Activated CD8-positive, alpha-beta T cell treated with anti-CD3 and anti-CD28 coated beads for 36 hours (primary cell): ENCODE results near the gene JMJD1C. TPM values are rescaled to one million over a fixed set of nuclear protein-coding genes. Genes with fewer than 3 reads are reported as not detected.

Experiments
- ATAC-seq: fragments of 200-7000 bp; cut with Tn5 transposase; one replicate; pipeline ENCODE4 v1.10.0; 2021; ENCODE audit warnings: mild to moderate bottlenecking, moderate library complexity
- CTCF ChIA-PET: fragments of 350-600 bp; sonication (Branson Sonifier 250); formaldehyde crosslinking; loops from one replicate; lab custom pipeline; 2021; ENCODE audit warnings: antibody characterized with exemption; lab: Charles Lee
- POLR2A ChIA-PET: fragments of 350-600 bp; sonication (Branson Sonifier 250); formaldehyde crosslinking; loops from one replicate; lab custom pipeline; 2021; ENCODE audit warnings: antibody characterized with exemption; lab: Charles Lee
- DNase-seq: peaks from one replicate; pipeline ENCODE4 v3.0.0-alpha.2; 2020
- H3K27ac Mint-ChIP-seq: one replicate; pipeline ENCODE4 v1.8.0; 2021; ENCODE audit warnings: mild to moderate bottlenecking, mixed read lengths
- H3K27me3 Mint-ChIP-seq: one replicate; pipeline ENCODE4 v1.8.0; 2021; ENCODE audit warnings: mixed read lengths
- H3K36me3 Mint-ChIP-seq: one replicate; pipeline ENCODE4 v1.8.0; 2021; ENCODE audit warnings: low read depth, mixed read lengths
- H3K4me1 Mint-ChIP-seq: one replicate; pipeline ENCODE4 v1.8.0; 2021; ENCODE audit warnings: low read depth, mixed read lengths
- H3K4me3 Mint-ChIP-seq: one replicate; pipeline ENCODE4 v1.8.0; 2021; ENCODE audit warnings: mild to moderate bottlenecking, moderate library complexity, mixed read lengths
- H3K9me3 Mint-ChIP-seq: one replicate; pipeline ENCODE4 v1.8.0; 2021; ENCODE audit warnings: mixed read lengths
- intact Hi-C: fragments of 100-400 bp; cut with micrococcal nuclease; formaldehyde crosslinking; loops from one replicate; pipeline ENCODE4 v1.10.0; 2022
- total RNA-seq, 2 experiments: library from RNA; stranded (reverse); gene quantifications; one replicate each; pipeline ENCODE4 v1.2.3, GENCODE V29; 2021
- TF ChIP-seq, protein P1 (sequence below): fragments of 200-600 bp; IDR thresholded peaks from one replicate; pipeline ENCODE4 v1.8.0; 2022; ENCODE audit warnings: antibody characterized with exemption, mild to moderate bottlenecking

The JMJD1C gene
- total RNA-seq, 2 experiments from 2014 or later = 45.2 to 48.1 TPM

DNA sequence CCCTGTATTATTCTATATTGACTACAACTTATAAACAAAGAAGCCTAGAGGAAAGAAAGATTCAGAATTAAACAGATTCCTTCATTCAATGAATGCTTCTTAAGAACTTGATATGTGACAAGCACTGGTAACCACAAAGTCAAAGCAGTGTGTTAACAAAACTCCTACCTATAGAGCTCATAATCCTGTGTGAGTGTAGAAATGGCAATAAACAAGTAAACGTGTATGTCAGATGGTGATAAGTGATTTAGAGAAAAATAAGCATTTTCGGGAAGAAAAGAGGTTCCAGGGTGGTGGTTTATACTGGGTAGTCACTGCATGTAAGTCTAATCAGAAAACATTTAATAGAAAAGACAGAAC is 141.3 kb downstream of the JMJD1C start:
- DNase-seq (no peak), ATAC-seq (no peak)
- no peaks in the 10 kb centered on the region for H3K9me3 Mint-ChIP-seq
- H3K4me1 Mint-ChIP-seq = peaks cover 9% of the 10 kb centered on the region
- no peaks in the 10 kb centered on the region for H3K27me3 Mint-ChIP-seq
- no peak overlapping the region for H3K4me3 Mint-ChIP-seq
- H3K27ac Mint-ChIP-seq = no peak overlapping the region
- TF ChIP-seq, protein P1, sequence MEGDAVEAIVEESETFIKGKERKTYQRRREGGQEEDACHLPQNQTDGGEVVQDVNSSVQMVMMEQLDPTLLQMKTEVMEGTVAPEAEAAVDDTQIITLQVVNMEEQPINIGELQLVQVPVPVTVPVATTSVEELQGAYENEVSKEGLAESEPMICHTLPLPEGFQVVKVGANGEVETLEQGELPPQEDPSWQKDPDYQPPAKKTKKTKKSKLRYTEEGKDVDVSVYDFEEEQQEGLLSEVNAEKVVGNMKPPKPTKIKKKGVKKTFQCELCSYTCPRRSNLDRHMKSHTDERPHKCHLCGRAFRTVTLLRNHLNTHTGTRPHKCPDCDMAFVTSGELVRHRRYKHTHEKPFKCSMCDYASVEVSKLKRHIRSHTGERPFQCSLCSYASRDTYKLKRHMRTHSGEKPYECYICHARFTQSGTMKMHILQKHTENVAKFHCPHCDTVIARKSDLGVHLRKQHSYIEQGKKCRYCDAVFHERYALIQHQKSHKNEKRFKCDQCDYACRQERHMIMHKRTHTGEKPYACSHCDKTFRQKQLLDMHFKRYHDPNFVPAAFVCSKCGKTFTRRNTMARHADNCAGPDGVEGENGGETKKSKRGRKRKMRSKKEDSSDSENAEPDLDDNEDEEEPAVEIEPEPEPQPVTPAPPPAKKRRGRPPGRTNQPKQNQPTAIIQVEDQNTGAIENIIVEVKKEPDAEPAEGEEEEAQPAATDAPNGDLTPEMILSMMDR = no peak
- H3K36me3 Mint-ChIP-seq = peaks cover 7% of the 10 kb centered on the region
- CTCF ChIA-PET = interaction anchor here (0.8 to 1.0 kb wide), 2 partner anchors 17 to 305 kb away, joined by 3 to 4 read pairs; no protein-coding TSS in a partner anchor
- POLR2A ChIA-PET = no interaction called here
- intact Hi-C loops = no loop called here

DNA sequence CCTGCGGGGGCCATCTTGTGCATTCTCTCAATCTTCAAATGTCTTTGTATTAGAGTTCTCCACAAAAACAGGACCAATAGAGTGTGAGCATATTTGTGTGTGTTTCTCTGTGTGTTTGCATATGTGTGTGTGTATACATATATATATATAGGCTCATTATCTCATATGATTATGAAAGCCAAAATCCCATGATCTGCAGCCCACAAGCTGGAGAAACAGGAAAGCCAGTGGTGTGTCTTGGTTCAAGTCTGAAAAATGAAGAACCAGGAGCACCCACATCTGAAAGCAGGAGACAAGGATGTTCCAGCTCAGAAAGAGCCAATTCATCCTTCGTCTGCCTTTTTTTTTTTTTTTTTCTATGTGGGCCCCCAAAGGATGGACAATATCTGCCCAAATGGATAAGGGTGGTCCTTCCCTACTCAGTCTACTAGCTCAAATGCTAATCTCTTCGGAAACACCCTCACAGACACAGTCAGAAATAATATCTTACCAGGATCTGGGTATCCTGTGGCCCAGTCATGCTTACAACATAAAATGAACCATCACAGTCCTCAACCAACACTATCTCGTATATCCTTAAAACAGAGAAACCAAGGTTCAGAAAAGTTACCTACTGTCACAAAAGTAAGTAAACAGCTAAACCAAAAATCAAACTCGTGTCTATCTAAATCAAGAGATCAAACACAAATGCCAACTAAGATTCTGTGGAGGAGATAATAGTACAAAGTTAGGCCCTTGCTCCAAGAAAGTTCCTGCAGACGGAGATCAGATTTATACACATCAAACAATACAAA is 141.9 kb downstream of the JMJD1C start:
- intact Hi-C loops = no loop called here
- POLR2A ChIA-PET = no interaction called here
- Mint-ChIP-seq H3K4me1 (peaks cover 9% of the 10 kb centered on the region), H3K4me3 (no peak overlapping the region), H3K36me3 (peaks cover 7% of the 10 kb centered on the region), H3K9me3 (no peaks in the 10 kb centered on the region), H3K27ac (no peak overlapping the region), H3K27me3 (no peaks in the 10 kb centered on the region)
- TF ChIP-seq, protein P1 = no peak
- ATAC-seq = no peak
- no peak for DNase-seq
- CTCF ChIA-PET = interaction anchor here (0.8 to 1.3 kb wide), 3 partner anchors 17 to 396 kb away, joined by 3 to 5 read pairs (median 4); no protein-coding TSS in a partner anchor

DNA sequence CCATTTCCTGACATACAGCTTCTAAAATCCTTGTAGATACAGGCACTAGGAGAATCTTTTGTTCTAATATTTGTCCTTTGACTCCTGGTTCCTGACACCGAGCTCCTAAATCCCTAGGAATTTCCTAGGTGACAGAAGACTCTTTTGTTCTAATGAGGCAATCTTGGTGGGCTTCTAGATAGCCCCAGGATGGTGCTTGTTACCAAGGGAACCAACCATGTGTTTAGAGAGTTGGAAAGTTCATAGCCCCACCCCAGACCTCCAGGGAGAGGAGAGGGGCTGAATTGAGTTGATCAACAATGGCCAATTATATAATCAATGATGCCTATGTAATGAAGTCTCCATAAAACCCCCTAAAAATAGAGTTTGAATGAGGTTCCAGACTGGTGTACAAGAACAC is 145.1 kb downstream of the JMJD1C start:
- H3K36me3 Mint-ChIP-seq = peaks cover 7% of the 10 kb centered on the region
- no peak overlapping the region for H3K27ac Mint-ChIP-seq
- no peak overlapping the region for H3K4me3 Mint-ChIP-seq
- CTCF ChIA-PET = interaction anchor here (1.2 kb wide), 1 partner anchor 400 kb away, joined by 4 read pairs; no protein-coding TSS in a partner anchor
- intact Hi-C loops = no loop called here
- no peak for DNase-seq
- TF ChIP-seq, protein P1 = no peak
- ATAC-seq = no peak
- H3K9me3 Mint-ChIP-seq = no peaks in the 10 kb centered on the region
- H3K4me1 Mint-ChIP-seq = peaks cover 7% of the 10 kb centered on the region
- H3K27me3 Mint-ChIP-seq = no peaks in the 10 kb centered on the region
- POLR2A ChIA-PET = no interaction called here

DNA sequence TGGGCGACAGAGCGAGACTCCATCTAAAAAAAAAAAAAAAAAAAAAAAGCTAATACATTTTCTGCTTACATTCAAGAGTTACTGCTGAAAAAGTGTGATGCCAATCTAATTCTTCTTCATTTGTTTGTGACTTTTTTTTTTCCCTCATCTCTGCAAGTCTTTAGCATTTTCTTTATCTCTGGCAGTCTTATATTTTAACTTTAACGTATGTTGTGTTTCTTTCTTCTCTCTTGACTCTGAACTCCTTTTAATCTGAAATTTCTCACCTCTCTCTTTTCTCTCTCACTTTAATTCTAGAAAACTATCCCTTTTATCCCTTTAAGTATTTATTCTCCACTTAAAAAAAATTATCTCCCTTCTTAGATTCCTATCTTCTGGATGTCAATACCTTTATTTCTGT is 146.5 kb downstream of the JMJD1C start:
- ChIA-PET POLR2A (no interaction called here), CTCF (no interaction called here)
- intact Hi-C loops = no loop called here
- Mint-ChIP-seq H3K27ac (no peak overlapping the region), H3K27me3 (no peaks in the 10 kb centered on the region), H3K4me1 (peaks cover 7% of the 10 kb centered on the region), H3K9me3 (no peaks in the 10 kb centered on the region), H3K4me3 (no peak overlapping the region), H3K36me3 (peaks cover 7% of the 10 kb centered on the region)
- ATAC-seq = no peak
- DNase-seq = no peak
- TF ChIP-seq, protein P1 = no peak

DNA sequence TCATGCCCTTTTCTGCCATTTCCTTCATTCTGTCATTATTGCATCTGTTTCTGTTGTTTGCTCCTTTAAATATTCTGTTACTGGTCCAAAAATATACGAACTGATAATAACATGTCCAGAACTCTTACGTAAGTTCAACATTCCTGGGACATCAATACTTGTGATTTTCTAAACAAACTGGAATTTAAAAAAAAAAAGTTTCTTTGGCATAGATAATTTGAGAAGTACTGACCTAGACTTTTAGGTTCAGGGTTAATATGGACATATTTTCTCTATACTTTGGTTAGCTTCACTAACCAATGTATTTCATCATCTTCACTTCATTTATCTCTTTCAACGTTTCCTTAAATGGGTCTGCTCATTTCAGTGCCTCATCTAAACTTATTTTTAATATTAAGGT is 147.3 kb downstream of the JMJD1C start:
- Mint-ChIP-seq H3K4me3 (no peak overlapping the region), H3K4me1 (peaks cover 7% of the 10 kb centered on the region), H3K27me3 (no peaks in the 10 kb centered on the region), H3K27ac (no peak overlapping the region), H3K9me3 (peaks cover 4% of the 10 kb centered on the region), H3K36me3 (peaks cover 7% of the 10 kb centered on the region)
- DNase-seq (no peak), ATAC-seq (no peak)
- ChIA-PET CTCF (interaction anchor here (1.0 kb wide), 1 partner anchor 11 kb away, joined by 3 read pairs; no protein-coding TSS in a partner anchor), POLR2A (no interaction called here)
- TF ChIP-seq, protein P1 = no peak
- intact Hi-C loops = no loop called here
